ENCODE results near the gene RFX5.

GRCh38 chr1:151377150-151377884 is 30.3 kb upstream of the RFX5 start:
- no peak for TF ChIP-seq CTCF (IDR thresholded peaks at IDR 0.05)
- no peak for TF ChIP-seq POLR2A (IDR thresholded peaks at IDR 0.05; ENCODE audit: low read length)
- no peak for TF ChIP-seq RFX5 (IDR thresholded peaks at IDR 0.05)
- no peak for TF ChIP-seq HMGXB4 (CRISPR knock-in tag; IDR thresholded peaks at IDR 0.05; ENCODE audit: borderline replicate concordance)
- TF ChIP-seq CBX8 (IDR thresholded peaks at IDR 0.05) = no peak
- no peak for TF ChIP-seq JUN (IDR thresholded peaks at IDR 0.05)
